Gastrocnemius medialis (tissue), 4 donors: ENCODE data around the gene SPRYD4.

ENCODE experiments used
- CTCF ChIP-seq, 5 experiments: fragments of 450-650 bp in 3 of 5; fragments of 200-600 bp in 2 of 5; sonication (generic) in 2 of 5; IDR thresholded peaks in 4 of 5; conservative IDR thresholded peaks in 1 of 5; 1 replicate in 4 of 5; 2 replicates in 1 of 5; pipeline ENCODE4 v1.5.1; 2016 to 2019; ENCODE audit warnings: antibody characterized with exemption in 5 of 5, mild to moderate bottlenecking in 3 of 5, moderate library complexity in 3 of 5
- POLR2A ChIP-seq, 2 donors: fragments of 450-650 bp; IDR thresholded peaks; one replicate each; pipeline ENCODE4 v1.6.1; 2017; ENCODE audit warnings: antibody characterized with exemption in 2 of 2, mild to moderate bottlenecking in 2 of 2, moderate library complexity in 2 of 2

- TF ChIP-seq CTCF (IDR thresholded peaks at IDR 0.05 in 4 of 5, conservative IDR thresholded peaks at IDR 0.05 in 1 of 5), result no peak
- TF ChIP-seq POLR2A (IDR thresholded peaks at IDR 0.05), result no peak
These were observed 37.1 kb upstream of the SPRYD4 start for GRCh38 chr12:56431288-56431687.
